Measurements from ENCODE around the gene CHGA. TPM values are rescaled to one million over a fixed set of nuclear protein-coding genes. Genes with fewer than 3 reads are reported as not detected.

The CHGA gene
- total RNA-seq, 1 experiment from 2014 or later, result not detected

DNA sequence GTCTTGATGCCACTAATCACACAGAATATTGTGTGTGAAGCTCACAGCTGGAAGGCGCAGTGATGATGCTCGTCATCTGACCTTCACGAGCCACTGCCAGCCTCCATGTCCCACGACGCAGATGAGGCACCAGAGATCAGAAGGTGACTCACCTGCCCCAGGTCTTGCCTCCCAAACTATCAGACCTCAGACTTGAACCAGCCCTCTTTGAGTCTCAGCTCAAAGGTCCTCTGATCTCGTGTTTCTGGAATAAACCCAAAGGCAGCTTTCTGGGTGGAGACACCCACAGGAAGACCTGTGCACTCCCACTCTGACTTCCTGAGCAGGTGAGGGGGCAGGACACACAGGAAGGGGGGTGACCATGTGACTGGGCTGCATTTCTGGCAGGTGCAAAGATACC lies 19.6 kb upstream of the CHGA start:
- no peak for DNase-seq (ENCODE audit: low spot score)

GRCh38 chr14:92905667-92906066 lies 17.3 kb upstream of the CHGA start:
- no peak for DNase-seq (ENCODE audit: low spot score)

GRCh38 chr14:92906420-92906819 lies 16.5 kb upstream of the CHGA start:
- DNase-seq (ENCODE audit: low spot score), result no peak

- no peak for DNase-seq (ENCODE audit: low spot score)
Measured at GRCh38 chr14:92906823-92907222, 16.1 kb upstream of the CHGA start.

DNA sequence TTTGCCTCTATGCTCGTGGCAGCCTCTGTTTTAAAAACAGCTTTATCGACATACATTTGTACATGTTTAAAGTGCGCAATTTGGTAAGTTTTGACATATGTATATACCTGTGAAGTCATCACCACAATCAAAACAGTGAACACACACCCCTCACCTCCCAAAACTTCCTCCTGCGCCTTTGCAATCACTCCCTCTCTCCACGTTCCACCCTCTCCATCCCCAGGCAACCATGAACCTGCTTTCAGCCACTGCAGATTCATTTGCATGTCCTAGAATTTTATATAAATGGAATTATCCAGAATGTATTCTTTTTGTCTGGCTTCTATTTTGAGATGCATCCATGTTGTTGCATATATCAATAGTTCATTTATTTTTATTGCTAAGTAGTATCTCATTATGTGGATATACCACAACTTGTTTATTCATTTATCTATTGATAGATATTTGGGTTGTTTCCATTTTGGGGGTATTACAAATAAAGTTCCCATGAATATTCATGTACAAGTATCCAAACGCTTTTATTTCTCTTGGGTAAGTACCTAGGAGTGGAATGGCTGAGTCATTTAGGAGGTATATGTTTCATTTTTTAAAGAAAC lies 15.5 kb upstream of the CHGA start:
- no peak for DNase-seq (ENCODE audit: low spot score)

- DNase-seq (ENCODE audit: low spot score), result peak; percentile 21
Measured at GRCh38 chr14:92914087-92914656, 8.8 kb upstream of the CHGA start.

GRCh38 chr14:92916201-92916600 lies 6.7 kb upstream of the CHGA start:
- no peak for DNase-seq (ENCODE audit: low spot score)

DNA sequence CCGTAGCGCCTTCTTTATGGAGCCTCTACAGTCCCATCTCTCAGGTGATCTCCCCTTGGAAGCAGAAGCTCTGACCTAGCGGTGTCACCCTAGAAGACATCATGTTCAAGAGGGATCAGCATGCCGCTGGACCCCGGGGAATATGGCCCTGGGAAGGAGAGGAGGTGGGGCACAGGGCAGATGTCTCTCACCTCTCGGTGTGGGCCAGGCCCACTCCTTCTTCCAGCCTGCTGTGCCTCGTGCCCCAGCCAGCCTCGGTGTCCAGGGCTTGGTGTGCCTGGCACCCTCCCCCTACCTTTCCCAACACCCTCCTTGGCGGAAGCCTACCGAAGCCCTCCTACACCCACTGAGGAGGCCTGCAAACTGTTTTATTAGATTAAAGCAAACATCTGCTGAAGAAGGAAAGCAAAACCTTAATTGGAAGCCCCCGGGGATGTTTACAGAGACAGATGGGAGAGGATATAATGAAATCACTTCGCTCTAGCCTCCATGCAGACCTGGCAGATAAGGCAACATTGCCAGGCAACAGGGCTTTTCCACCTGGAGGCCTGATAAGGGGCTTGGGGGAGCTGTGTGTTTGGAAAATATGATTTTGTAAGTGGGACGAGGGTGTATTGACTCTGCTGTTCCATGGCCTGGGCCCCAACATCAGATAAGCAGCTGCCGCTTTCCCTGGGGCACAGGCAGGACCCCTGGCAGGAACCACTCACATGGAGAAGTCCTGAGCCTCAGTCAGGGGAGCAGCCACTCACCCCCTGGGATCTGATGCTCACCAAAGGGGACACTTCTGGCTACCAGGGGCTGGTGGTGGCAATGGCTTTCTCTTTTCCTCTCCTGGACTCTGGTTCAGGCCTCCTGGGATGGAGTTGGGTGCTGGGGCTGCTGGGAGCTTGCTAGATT lies 5.7 kb upstream of the CHGA start:
- DNase-seq (ENCODE audit: low spot score), result no peak

GRCh38 chr14:92917956-92918355 lies 5.0 kb upstream of the CHGA start:
- no peak for DNase-seq (ENCODE audit: low spot score)

DNA sequence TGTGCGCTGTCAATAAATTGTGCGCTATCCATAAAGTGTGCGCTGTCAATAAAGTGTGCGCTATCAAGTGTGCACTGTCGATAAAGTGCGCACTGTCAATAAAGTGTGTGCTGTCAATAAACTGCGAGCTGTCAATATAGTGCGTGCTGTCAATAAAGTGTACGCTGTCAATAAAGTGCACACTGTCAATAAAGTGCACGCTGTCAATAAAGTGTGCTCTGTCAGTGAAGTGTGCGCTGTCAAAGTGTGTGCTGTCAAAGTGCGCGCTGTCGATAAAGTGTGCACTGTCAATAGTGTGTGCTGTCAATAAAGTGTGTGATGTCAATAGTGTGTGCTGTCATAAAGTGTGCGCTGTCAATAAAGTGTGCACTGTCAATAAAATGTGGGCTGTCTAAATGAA lies 2.9 kb upstream of the CHGA start:
- DNase-seq (ENCODE audit: low spot score), result no peak

- DNase-seq (ENCODE audit: low spot score), result no peak
Measured at GRCh38 chr14:92922155-92922735, 705 bp upstream of the CHGA start.

DNA sequence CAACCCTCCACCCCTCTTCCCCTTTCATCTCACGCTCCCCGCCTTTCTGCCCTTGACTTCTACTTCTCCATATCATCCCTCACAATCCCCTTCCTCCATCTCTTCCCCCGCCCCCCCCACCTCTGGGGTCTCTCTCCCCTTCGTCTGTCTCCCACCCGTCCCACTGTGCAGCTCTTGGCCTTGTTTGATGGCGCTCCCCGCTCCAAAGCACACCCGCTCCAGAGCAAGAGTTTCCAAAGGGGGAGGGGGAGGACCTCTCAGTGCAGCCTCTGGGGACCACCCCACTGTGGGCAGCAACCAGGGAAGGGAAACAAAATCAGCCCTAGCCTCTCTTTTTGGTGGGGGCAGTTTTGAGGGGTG lies 774 bp downstream of the CHGA start:
- DNase-seq (ENCODE audit: low spot score), result no peak

DNA sequence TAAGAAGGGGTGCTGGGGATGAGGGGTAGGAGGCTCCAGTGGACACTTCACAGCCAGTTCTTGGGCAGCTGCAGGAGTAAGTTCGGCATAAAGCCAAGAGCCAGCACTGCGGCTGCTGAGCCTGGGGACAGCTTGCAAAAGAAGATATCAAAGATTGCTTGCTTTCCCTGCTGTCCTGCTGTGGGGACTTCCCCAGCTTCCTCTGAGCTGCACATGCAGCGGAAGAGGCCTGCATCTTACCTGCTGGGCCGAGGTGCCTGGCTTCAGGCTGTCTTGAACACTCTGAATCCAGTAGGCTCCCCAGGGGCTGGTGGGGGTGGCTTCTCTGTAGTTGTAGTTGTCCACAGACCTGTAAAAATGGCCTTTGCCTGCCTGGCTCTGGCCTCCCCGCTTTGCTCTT lies 1.3 kb downstream of the CHGA start:
- no peak for DNase-seq (ENCODE audit: low spot score)

DNA sequence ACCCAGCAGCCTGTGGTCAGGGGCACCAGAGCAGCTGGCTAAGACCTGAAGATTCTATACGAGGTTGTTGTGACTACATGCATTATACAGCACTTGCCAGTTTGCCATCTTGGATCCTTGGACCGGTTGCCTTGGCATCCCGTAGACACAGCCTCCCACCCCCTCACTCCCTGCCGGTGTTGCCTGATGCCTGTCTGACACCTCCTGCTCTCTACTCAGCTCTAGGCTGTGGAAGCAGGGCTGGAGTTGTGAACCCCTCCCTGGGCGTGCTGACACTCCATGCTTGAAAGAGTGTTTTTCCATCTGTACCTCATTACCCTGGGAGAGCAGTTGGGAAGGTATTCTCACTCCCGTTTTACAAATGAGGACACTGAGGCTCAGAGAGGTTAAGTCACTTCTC lies 2.5 kb downstream of the CHGA start:
- DNase-seq (ENCODE audit: low spot score), result no peak

DNA sequence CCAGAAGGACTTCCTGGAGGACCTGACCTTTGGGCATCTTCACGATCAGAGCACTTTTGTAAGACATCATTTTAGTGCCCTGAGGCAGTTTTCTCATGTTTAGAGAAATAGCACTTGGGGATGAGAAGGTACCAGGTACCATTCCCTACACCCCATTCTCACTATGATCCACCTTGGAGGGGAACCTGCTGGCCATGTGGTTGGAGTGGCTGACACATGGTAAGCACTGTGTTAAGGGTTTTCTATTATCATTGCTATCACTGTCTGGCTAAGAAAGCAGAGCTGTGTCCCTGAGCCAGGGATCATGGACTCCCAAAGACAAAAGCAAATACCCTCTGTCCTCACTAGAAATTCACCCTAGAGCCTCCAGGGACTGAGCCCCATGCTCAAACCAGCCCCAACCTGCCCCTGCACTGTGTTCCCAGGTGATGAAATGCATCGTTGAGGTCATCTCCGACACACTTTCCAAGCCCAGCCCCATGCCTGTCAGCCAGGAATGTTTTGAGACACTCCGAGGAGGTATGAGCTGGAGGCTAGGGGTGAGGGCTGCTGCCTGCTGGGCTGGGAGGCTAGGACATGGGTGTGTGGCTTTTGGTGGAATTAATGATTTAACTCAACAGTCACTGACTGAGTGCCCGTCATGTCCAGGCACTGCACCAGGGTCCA lies 3.4 kb downstream of the CHGA start:
- no peak for DNase-seq (ENCODE audit: low spot score)

- DNase-seq (ENCODE audit: low spot score), result no peak
Measured at GRCh38 chr14:92926931-92927330, 4.0 kb downstream of the CHGA start.

DNA sequence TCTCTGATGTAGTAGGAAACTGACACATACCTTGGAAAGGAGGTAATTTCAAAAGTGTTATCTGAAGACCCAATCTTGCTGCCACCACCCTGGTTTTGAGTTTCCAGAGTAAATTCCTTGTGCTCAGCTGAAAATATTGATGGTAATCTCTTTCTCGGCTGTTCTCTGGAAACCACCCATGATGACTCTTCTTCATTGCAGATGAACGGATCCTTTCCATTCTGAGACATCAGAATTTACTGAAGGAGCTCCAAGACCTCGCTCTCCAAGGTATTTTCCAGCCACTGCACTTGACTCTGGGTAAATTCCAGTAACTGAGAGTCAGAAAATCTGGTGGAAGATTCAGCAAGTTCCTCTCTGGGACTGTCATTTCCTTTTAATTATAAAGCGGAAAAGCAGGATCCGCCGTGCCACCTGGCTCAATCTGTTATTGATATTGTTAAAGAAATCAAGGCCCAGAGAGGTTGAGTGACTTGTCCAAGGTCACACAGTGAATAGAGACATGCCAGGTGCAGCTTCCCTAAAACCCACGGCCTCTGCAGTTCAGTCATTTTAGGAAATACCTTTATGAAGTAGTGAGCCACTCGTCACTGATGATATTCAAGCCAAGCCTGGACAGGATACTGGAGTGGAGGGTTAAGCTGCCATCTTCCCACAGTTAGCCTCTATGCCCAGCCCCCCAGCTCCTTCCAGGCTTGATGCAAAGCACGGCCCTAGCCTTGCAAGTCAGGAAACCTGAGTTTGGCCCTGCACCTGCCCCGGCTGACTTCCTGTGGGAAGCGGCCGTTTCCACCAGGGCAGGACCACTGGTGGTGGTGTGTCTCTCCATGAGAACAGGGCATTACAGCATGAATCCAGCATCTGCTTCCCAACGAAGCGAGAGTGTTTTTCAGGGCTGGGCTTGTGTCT lies 4.7 kb downstream of the CHGA start:
- DNase-seq (ENCODE audit: low spot score), result no peak

DNA sequence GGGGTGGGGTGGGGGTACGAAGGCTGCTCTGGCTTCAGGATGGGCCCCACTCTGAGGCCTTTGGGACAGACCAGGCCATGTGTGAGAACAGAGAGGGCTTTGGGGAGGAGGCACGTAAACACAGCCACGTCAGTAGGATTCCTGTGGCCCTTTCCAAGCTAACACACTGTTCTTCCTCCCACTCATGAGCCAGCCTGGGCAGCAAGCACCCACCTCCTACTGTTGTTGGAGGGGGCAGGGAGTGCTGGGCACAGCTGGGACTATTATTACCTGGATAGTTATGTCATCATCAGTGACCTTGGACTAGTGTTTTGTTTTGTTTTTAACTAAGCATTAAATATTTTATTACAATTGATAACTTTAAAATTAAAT lies 5.3 kb downstream of the CHGA start:
- no peak for DNase-seq (ENCODE audit: low spot score)

GRCh38 chr14:92928961-92929688 lies 6.2 kb downstream of the CHGA start:
- no peak for DNase-seq (ENCODE audit: low spot score)
